ENCODE data around the gene C1orf226.

- TF ChIP-seq GLIS3 (CRISPR knock-in tag; IDR thresholded peaks at IDR 0.05) (no peak), ZFP3 (CRISPR knock-in tag; IDR thresholded peaks at IDR 0.05) (no peak), ZC3H10 (CRISPR knock-in tag; IDR thresholded peaks at IDR 0.05) (no peak), TCF4 (CRISPR knock-in tag; IDR thresholded peaks at IDR 0.05; ENCODE audit: borderline replicate concordance) (no peak), TOX (CRISPR knock-in tag; IDR thresholded peaks at IDR 0.05; ENCODE audit: borderline replicate concordance) (no peak), ZNF70 (CRISPR knock-in tag; IDR thresholded peaks at IDR 0.05) (no peak)
- TF ChIP-seq, protein P1, sequence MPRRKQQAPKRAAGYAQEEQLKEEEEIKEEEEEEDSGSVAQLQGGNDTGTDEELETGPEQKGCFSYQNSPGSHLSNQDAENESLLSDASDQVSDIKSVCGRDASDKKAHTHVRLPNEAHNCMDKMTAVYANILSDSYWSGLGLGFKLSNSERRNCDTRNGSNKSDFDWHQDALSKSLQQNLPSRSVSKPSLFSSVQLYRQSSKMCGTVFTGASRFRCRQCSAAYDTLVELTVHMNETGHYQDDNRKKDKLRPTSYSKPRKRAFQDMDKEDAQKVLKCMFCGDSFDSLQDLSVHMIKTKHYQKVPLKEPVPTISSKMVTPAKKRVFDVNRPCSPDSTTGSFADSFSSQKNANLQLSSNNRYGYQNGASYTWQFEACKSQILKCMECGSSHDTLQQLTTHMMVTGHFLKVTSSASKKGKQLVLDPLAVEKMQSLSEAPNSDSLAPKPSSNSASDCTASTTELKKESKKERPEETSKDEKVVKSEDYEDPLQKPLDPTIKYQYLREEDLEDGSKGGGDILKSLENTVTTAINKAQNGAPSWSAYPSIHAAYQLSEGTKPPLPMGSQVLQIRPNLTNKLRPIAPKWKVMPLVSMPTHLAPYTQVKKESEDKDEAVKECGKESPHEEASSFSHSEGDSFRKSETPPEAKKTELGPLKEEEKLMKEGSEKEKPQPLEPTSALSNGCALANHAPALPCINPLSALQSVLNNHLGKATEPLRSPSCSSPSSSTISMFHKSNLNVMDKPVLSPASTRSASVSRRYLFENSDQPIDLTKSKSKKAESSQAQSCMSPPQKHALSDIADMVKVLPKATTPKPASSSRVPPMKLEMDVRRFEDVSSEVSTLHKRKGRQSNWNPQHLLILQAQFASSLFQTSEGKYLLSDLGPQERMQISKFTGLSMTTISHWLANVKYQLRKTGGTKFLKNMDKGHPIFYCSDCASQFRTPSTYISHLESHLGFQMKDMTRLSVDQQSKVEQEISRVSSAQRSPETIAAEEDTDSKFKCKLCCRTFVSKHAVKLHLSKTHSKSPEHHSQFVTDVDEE (CRISPR knock-in tag; IDR thresholded peaks at IDR 0.05) = no peak
Measured at GRCh38 chr1:162387226-162388082, 5.9 kb downstream of the C1orf226 start.

Measured in SK-N-SH treated with all-trans-retinoic acid at 6 μM for 48 hours (cell line).